Keratinocyte (primary cell): Measurements from ENCODE around the gene TMED10.

Experiments
- CTCF ChIP-seq, 3 experiments: IDR thresholded peaks in 1 of 3; conservative IDR thresholded peaks in 1 of 3; optimal IDR thresholded peaks in 1 of 3; 2 replicates in 2 of 3; 3 replicates in 1 of 3; pipeline versions ENCODE3 to v1.5.1; 2011; ENCODE audit warnings: low read length in 3 of 3, mild to moderate bottlenecking in 3 of 3, moderate library complexity in 2 of 3, control low read depth in 1 of 3, inconsistent platforms in 1 of 3; ENCODE audit not compliant: insufficient read depth in 2 of 3; ENCODE audit errors: extremely low read depth in 1 of 3
- EZH2 ChIP-seq: IDR thresholded peaks from one replicate; pipeline ENCODE4 v1.6.1; 2012; ENCODE audit warnings: inconsistent platforms, mild to moderate bottlenecking, low read length, moderate library complexity

GRCh38 chr14:75107186-75107585 is 69.2 kb downstream of the TMED10 start:
- TF ChIP-seq CTCF (optimal IDR thresholded peaks at IDR 0.05 in 1 of 3, IDR thresholded peaks at IDR 0.05 in 1 of 3, conservative IDR thresholded peaks at IDR 0.05 in 1 of 3; ENCODE audit: extremely low read depth in 1 of 3, insufficient read depth in 2 of 3, low read length in 3 of 3) (no peak), EZH2 (no peak)
